ENCODE measurements around the gene BCDIN3D. TPM values are rescaled to one million over a fixed set of nuclear protein-coding genes. Genes with fewer than 3 reads are reported as not detected.

BCDIN3D gene
- total RNA-seq, 2 donors from 2014 or later = 1.3 to 3.6 TPM

DNA sequence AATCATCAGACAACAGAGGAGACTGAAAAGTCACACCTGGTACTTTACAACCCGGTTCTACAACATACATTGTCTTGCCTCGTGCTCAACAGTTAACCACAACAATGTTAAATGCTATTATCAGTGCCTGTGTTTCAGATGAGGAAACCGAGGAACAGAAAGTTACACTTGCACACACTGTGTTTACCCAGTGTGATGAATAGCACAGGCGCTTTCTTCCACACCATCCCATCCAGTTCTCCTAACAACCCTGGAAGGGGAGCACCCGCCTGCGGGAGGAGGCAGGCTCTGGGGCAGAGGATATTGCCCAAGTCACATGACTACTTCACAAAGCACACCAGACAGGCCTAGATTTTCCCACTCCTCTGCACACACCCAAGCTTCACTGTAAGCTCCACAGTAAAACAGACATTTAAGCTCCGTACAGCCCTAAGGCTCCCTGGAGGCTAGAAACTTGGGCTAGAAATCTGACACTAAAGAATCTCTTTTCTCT is 36.5 kb downstream of the BCDIN3D start:
- Histone ChIP-seq H3K36me3 (replicated peaks in 1 of 2; ENCODE audit: insufficient read depth in 1 of 2, low read depth in 2 of 2) (no peaks in the 10 kb centered on the region), H3K4me1 (no peaks in the 10 kb centered on the region), H3K9me3 (no peaks in the 10 kb centered on the region), H3K4me3 (no peak overlapping the region), H3K27me3 (no peaks in the 10 kb centered on the region), H3K27ac (no peak overlapping the region)
- ATAC-seq (no peak), DNase-seq (no peak)
- WGBS, 2 donors = 84 to 88% methylated on average over 6 to 7 of the region's 7 CpGs
- no peak for TF ChIP-seq POLR2A (IDR thresholded peaks at IDR 0.05)
- intact Hi-C loops (cut with DNase I) = no loop called here

DNA sequence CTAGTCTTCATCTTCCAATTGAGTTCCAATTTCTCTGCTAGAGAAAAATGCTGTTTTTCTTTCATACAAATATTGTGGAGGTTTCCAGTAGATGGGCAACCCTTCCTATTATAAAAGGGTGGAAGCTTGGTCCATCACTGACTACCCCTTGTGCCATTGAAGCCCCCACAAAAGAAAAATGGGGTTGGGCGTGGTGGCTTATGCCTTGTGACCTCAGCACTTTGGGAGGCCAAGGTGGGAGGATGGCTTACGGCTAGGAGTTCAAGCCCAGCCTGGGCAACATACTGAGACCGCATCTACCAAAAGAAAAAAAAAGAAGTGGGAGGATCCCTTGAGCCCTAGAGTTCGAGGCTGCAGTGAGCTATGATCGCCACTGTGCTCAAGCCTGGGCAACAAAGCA is 37.5 kb downstream of the BCDIN3D start:
- DNase-seq (no peak), ATAC-seq (no peak)
- H3K4me1 ChIP-seq = no peaks in the 10 kb centered on the region
- no peaks in the 10 kb centered on the region for H3K27me3 ChIP-seq
- peaks cover 0 to 2% of the 10 kb centered on the region in 2 donors for H3K36me3 ChIP-seq (replicated peaks in 1 of 2; ENCODE audit: insufficient read depth in 1 of 2, low read depth in 2 of 2)
- no peak overlapping the region for H3K4me3 ChIP-seq
- H3K27ac ChIP-seq = no peak overlapping the region
- WGBS, 2 donors = 79 to 88% methylated on average over 5 of the region's 5 CpGs
- no peak for TF ChIP-seq POLR2A (IDR thresholded peaks at IDR 0.05)
- TF ChIP-seq, protein P1, sequence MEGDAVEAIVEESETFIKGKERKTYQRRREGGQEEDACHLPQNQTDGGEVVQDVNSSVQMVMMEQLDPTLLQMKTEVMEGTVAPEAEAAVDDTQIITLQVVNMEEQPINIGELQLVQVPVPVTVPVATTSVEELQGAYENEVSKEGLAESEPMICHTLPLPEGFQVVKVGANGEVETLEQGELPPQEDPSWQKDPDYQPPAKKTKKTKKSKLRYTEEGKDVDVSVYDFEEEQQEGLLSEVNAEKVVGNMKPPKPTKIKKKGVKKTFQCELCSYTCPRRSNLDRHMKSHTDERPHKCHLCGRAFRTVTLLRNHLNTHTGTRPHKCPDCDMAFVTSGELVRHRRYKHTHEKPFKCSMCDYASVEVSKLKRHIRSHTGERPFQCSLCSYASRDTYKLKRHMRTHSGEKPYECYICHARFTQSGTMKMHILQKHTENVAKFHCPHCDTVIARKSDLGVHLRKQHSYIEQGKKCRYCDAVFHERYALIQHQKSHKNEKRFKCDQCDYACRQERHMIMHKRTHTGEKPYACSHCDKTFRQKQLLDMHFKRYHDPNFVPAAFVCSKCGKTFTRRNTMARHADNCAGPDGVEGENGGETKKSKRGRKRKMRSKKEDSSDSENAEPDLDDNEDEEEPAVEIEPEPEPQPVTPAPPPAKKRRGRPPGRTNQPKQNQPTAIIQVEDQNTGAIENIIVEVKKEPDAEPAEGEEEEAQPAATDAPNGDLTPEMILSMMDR (IDR thresholded peaks at IDR 0.05) = no peak
- no peaks in the 10 kb centered on the region for H3K9me3 ChIP-seq
- intact Hi-C loops (cut with DNase I) = no loop called here

DNA sequence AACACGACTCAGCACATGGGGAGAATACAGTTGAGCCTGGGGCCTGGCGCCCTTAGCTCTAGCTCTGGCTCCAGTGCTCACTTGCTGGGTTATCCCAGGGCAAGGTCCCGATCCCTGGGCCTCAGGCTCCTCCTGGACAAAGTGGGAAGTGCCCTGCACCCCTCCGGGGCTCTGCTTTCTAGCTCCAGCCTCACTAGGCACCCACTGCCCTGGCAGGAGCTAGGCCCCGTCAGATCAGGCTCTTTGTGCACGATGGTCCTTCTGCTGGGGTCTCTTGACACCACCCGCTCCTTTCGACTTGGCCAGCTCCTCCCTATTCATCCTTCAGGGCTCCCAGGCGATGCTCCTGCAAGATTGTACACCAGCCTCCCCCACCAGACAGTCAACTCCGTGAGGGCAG is 38.1 kb downstream of the BCDIN3D start:
- no peak for DNase-seq
- Histone ChIP-seq H3K27me3 (no peaks in the 10 kb centered on the region), H3K36me3 (replicated peaks in 1 of 2; ENCODE audit: insufficient read depth in 1 of 2, low read depth in 2 of 2) (peaks cover 0 to 2% of the 10 kb centered on the region in 2 donors), H3K4me3 (no peak overlapping the region), H3K4me1 (no peaks in the 10 kb centered on the region), H3K9me3 (no peaks in the 10 kb centered on the region), H3K27ac (no peak overlapping the region)
- intact Hi-C loops (cut with DNase I) = no loop called here
- ATAC-seq = no peak
- TF ChIP-seq, protein P1 (IDR thresholded peaks at IDR 0.05) = no peak
- TF ChIP-seq POLR2A (IDR thresholded peaks at IDR 0.05) = no peak
- 91 to 97% methylated on average over 8 to 10 of the region's 10 CpGs for WGBS, 2 donors

DNA sequence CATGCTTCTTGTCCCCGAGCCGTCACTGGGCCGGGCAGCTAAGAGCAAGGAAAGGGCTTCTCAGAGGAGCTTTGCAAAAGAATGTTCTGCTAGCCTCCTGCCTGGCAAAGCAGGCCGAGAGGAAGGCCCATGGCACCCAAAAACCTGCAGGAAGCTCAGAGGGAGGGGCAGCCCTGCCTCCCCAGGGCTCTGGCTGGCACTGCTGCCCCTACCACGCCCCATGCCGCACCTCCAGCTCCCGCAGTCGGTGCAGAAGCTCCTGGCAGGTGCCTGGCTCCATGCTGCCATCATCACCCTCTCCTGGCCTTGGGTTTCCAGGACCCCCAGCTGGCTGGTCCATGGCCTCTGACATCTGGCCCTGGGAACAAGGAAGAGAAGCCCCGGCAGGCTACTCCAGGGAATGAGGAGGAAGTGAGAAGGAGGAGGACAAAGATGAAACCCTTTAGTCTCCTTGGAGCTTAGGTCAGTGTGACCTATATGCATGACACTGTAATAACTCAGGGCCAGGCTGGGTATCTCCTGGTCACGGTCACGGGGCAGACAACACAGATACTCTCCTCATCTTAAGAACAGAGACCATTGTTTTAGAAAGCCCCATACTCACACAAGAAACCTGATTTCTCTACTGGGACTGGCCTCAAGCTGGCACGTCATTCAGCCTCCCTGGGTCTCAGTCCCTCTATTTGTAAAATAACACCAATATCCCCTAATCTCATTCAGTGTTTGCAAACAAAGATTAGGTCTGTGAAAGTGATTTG is 39.0 kb downstream of the BCDIN3D start:
- TF ChIP-seq POLR2A (IDR thresholded peaks at IDR 0.05) = no peak
- TF ChIP-seq, protein P1 (IDR thresholded peaks at IDR 0.05) = no peak
- DNase-seq = no peak
- Histone ChIP-seq H3K27ac (no peak overlapping the region), H3K4me1 (no peaks in the 10 kb centered on the region), H3K27me3 (no peaks in the 10 kb centered on the region), H3K9me3 (no peaks in the 10 kb centered on the region), H3K4me3 (no peak overlapping the region), H3K36me3 (replicated peaks in 1 of 2; ENCODE audit: insufficient read depth in 1 of 2, low read depth in 2 of 2) (peaks cover 0 to 2% of the 10 kb centered on the region in 2 donors)
- intact Hi-C loops (cut with DNase I) = no loop called here
- WGBS, 2 donors = 86 to 89% methylated on average over 7 to 12 of the region's 12 CpGs
- no peak for ATAC-seq

DNA sequence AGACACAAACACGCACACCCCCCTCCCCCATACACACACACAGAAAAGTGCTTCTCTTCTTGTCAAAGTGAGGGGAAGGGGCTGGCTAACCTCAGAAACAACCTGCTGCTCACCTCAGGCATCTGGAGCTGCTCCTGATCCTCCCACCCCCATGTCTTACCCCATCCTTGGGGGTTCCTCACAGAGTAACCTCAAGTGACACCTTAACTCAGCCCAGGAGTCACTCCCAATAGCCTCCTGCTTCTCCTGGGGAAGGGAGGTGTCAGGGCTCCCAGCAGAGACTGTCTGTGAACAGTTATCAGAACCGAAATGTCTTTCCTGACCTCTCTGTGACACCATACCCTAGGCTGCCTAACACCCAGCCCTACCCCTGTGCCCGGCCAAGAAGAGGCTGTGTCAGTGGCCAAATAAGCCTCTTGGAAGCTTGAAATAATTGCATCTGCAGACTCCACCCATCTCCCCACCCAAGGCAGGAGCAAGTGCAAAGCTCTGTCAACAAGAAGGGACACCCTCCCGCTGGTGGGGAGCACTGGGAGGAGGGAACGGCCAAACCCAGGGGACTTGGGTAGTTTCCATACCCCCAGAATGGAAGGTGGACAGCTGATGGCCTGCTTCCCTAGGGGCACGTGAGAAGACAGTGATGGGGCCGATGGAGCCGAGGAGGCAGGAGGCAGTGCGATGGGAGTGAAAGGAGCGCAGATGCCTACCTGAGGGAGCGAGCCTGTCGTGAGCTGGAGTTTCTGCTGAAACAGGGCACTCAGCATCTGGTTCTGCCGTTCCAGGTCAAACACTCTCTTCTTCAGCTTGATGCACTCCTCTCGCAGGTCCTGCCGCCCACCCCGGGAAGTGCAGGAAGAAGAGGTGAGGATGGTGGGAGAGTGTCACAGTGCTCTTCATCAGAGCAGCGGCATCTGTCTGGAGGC is 41.5 kb downstream of the BCDIN3D start:
- intact Hi-C loops (cut with DNase I) = no loop called here
- Histone ChIP-seq H3K9me3 (no peaks in the 10 kb centered on the region), H3K4me1 (no peaks in the 10 kb centered on the region), H3K36me3 (replicated peaks in 1 of 2; ENCODE audit: insufficient read depth in 1 of 2, low read depth in 2 of 2) (peaks cover 0 to 12% of the 10 kb centered on the region in 2 donors), H3K27ac (no peak overlapping the region), H3K27me3 (no peaks in the 10 kb centered on the region), H3K4me3 (no peak overlapping the region)
- TF ChIP-seq, protein P1 (IDR thresholded peaks at IDR 0.05) = no peak
- TF ChIP-seq POLR2A (IDR thresholded peaks at IDR 0.05) = no peak
- ATAC-seq = no peak
- no peak for DNase-seq
- WGBS, 2 donors = 89% methylated on average over 17 of the region's 17 CpGs
